Stimulated activated naive CD8-positive, alpha-beta T cell treated with anti-CD3 and anti-CD28 coated beads, Interleukin-15, amount 100 ng/mL, for 72 hours (primary cell): Measurements from ENCODE around the gene DHX34.

Experiments used
- ATAC-seq: fragments of 150-1000 bp; cut with Tn5 transposase; 2 replicates; pipeline ENCODE4 v1.10.0; 2021; ENCODE audit warnings: mild to moderate bottlenecking, moderate library complexity
- DNase-seq, 2 donors: peaks; one replicate each; pipeline ENCODE4 v3.0.0; 2021 to 2022
- H3K27ac Mint-ChIP-seq, 2 donors: one replicate each; pipeline ENCODE4 v1.8.0; 2022; ENCODE audit warnings: mild to moderate bottlenecking in 2 of 2, mixed read lengths in 2 of 2, moderate library complexity in 2 of 2
- H3K27me3 Mint-ChIP-seq: one replicate; pipeline ENCODE4 v1.8.0; 2022; ENCODE audit warnings: mixed read lengths
- H3K4me1 Mint-ChIP-seq: one replicate; pipeline ENCODE4 v1.8.0; 2022; ENCODE audit warnings: mild to moderate bottlenecking, mixed read lengths
- H3K4me3 Mint-ChIP-seq, 2 donors: one replicate each; pipeline ENCODE4 v1.8.0; 2022; ENCODE audit warnings: mild to moderate bottlenecking in 2 of 2, mixed read lengths in 2 of 2, moderate library complexity in 1 of 2
- H3K9me3 Mint-ChIP-seq, 2 donors: one replicate each; pipeline ENCODE4 v1.8.0; 2022; ENCODE audit warnings: mixed read lengths in 2 of 2

DHX34 gene

GRCh38 chr19:47423203-47423882 lies 74.2 kb downstream of the DHX34 start:
- Mint-ChIP-seq H3K4me3 (no peak overlapping the region), H3K9me3 (no peaks in the 10 kb centered on the region), H3K4me1 (peaks cover 33% of the 10 kb centered on the region), H3K27ac (peak overlapping the region in 1 of 2 donors; percentile 34), H3K27me3 (peaks cover 78% of the 10 kb centered on the region)
- no peak for ATAC-seq
- no peak for DNase-seq

- Mint-ChIP-seq H3K27me3 (peaks cover 71% of the 10 kb centered on the region), H3K27ac (no peak overlapping the region), H3K4me3 (no peak overlapping the region), H3K4me1 (peaks cover 32% of the 10 kb centered on the region), H3K9me3 (no peaks in the 10 kb centered on the region)
- ATAC-seq (peak; percentile 62), DNase-seq (peak; percentile 78 to 82)
Measured at GRCh38 chr19:47427241-47428176, 78.4 kb downstream of the DHX34 start.

DNA sequence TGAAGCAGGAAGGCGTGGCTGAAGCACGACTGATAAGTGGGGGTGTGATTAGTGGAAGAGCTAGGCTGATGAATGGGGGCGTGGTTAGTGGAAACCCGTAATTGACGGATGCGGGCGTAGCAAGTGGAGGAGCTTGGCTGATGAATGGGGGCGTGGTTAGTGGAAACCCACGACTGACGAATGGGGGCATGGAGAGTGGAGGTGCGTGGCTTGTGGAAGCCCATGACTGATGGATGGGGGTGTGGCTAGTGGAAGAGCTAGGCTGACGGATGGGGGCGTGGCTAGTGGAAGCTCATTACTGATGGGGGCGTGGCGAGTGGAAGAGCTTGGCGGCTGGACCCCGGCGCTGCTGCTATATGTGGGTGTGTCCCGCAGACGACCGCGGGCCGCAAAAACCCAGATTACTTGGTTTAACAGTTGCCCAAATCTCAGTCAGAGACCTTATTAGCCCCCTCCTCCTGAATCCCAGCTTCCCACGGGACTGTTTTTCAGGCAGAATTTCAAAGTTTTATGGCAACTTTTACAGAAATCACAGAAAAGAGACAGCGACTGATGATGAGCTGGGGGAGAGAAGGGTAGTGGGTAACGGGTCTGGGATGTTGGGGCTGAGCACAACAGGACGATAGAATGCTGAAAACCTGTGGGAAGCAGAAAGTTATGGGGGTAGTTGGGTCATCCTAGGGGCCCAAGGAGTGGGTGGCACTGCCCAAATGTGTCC lies 79.2 kb downstream of the DHX34 start:
- ATAC-seq (peak; percentile 89), DNase-seq (peak; percentile 95 to 96)
- Mint-ChIP-seq H3K9me3 (no peaks in the 10 kb centered on the region), H3K4me1 (peaks cover 32% of the 10 kb centered on the region), H3K27ac (no peak overlapping the region), H3K27me3 (peaks cover 62% of the 10 kb centered on the region), H3K4me3 (no peak overlapping the region)

DNA sequence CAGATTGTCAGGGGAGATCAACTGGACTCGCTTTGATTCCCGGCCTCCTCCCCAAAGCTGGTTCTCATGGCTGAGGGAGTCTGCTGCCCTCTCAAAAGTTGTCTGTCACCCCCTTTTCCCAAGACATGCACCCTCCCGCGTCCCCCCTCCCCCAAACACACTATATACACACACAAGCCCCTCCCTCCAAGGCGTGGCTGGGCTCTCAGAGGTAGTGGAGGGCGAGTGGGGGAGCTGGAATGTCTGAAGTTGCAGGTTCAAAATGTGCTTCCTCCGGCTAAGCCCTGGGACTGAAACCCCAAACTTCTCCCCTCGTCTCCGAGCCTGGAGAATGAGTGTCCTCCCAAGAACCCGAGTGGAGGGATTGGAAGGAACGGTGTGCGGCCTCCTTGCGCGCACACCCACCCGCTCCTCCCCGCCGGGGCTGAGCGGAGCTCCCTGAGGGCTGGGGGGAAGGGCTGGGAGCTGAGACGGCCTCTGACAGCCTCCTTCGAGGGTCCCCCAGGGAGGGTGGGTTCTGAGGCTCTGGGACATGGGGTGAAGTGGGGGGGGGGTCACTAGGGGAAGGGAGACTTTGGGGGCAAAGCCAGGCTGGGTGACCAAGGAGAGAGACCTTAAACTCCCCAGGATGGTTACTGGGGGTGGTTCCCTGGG lies 80.2 kb downstream of the DHX34 start:
- DNase-seq: no peak
- Mint-ChIP-seq H3K27ac (peak overlapping the region in 1 of 2 donors; percentile 28), H3K27me3 (peaks cover 57% of the 10 kb centered on the region), H3K4me1 (peaks cover 36% of the 10 kb centered on the region), H3K4me3 (peak overlapping the region; percentile 78 to 83), H3K9me3 (no peaks in the 10 kb centered on the region)
- no peak for ATAC-seq

DNA sequence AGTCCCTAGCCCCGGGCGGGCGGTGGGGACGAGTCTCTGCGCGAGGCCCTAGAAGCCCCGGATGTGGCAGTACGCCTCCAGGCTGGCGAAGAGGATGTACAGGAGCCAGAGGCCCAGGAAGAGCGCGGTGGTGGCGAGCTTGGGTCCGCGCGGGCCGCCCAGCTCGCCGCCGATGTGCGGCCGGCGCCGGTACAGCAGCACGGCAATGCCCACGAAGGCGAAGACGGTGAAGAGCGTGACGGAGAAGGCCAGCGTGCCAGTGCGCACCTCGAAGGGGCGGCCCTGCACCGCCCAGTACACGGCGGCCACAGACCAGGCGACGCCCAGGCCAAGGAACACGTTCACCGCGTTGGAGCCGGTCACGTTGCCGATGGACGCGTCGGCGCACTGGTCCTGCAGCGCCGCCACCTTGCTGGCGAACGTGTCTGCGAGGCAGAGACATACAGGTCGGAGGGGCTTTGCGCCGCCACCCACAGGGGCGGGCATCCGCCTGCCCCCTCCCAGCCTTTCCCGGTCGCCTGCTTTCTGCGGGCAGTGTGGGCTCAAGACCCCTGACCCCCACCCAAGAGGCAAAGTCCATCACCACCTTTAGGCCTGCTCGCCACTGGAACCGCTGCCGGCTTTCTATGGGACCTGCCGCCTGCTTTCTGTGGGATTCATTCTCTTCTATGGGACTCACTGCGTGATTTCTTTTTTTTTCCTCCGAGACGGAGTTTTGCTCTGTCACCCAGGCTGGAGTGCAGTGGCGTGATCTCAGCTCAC lies 81.1 kb downstream of the DHX34 start:
- Mint-ChIP-seq H3K27me3 (peaks cover 54% of the 10 kb centered on the region), H3K9me3 (no peaks in the 10 kb centered on the region), H3K4me1 (peaks cover 40% of the 10 kb centered on the region), H3K4me3 (peak overlapping the region; percentile 78 to 83), H3K27ac (peak overlapping the region; percentile 28 to 64)
- DNase-seq: peak; percentile 55 to 56
- ATAC-seq: peak; percentile 60

DNA sequence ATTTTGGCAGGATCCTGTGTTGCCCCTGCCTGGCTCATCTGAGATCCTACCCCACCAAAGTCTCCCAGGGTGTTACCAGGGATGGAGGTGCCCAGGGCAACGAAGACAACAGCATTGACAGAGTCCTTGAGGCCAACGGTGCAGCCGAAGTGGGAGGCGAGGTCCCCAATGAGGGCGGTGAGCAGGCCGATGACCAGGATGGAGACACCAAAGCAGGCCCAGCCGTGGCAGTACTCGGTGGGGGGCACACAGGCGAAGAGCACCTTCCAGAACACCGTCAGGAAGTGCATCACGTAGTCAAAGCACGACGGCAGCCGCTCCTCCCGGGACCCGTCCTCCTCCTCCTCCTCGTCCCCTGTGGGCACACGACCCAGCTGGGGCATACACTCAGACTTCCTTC lies 83.0 kb downstream of the DHX34 start:
- DNase-seq (no peak), ATAC-seq (no peak)
- H3K27me3 Mint-ChIP-seq: peaks cover 54% of the 10 kb centered on the region
- H3K27ac Mint-ChIP-seq: no peak overlapping the region
- peaks cover 57% of the 10 kb centered on the region for H3K4me1 Mint-ChIP-seq
- H3K9me3 Mint-ChIP-seq: no peaks in the 10 kb centered on the region
- H3K4me3 Mint-ChIP-seq: no peak overlapping the region
